DMS 273 (cell line): ENCODE data around the gene TUBA3E.
"Not testable (repeated sequence)": the region's sequence is repeated elsewhere in the genome, so short reads cannot be mapped to it uniquely, and the experiment has no call there.

Experiments
- DNase-seq: peaks from one replicate; lab custom pipeline; 2025; ENCODE audit not compliant: unreplicated experiment; lab: John Stamatoyannopoulos, UW

The TUBA3E gene

GRCh38 chr2:130165293-130166016 lies 32.8 kb downstream of the TUBA3E start:
- DNase-seq: no peak

- DNase-seq: no peak
Measured at GRCh38 chr2:130162968-130163367, 35.3 kb downstream of the TUBA3E start.

- not testable (repeated sequence) for DNase-seq
Measured at GRCh38 chr2:130162486-130162885, 35.8 kb downstream of the TUBA3E start.

GRCh38 chr2:130160838-130161705 lies 37.2 kb downstream of the TUBA3E start:
- DNase-seq: not testable (repeated sequence)

- no peak for DNase-seq
Measured at GRCh38 chr2:130160131-130160530, 38.1 kb downstream of the TUBA3E start.

- DNase-seq: not testable (repeated sequence)
Measured at GRCh38 chr2:130159376-130159775, 38.9 kb downstream of the TUBA3E start.

GRCh38 chr2:130158631-130159030 lies 39.6 kb downstream of the TUBA3E start:
- no peak for DNase-seq

GRCh38 chr2:130157825-130158514 lies 40.3 kb downstream of the TUBA3E start:
- DNase-seq: not testable (repeated sequence)

GRCh38 chr2:130157354-130157753 lies 40.9 kb downstream of the TUBA3E start:
- peak; percentile 61 for DNase-seq

GRCh38 chr2:130156624-130157004 lies 41.6 kb downstream of the TUBA3E start:
- no peak for DNase-seq

- DNase-seq: peak; percentile 87
Measured at GRCh38 chr2:130155956-130156623, 42.1 kb downstream of the TUBA3E start.

GRCh38 chr2:130154773-130155765 lies 43.2 kb downstream of the TUBA3E start:
- no peak for DNase-seq

- not testable (repeated sequence) for DNase-seq
Measured at GRCh38 chr2:130154423-130154770, 43.8 kb downstream of the TUBA3E start.

- DNase-seq: not testable (repeated sequence)
Measured at GRCh38 chr2:130153721-130154422, 44.4 kb downstream of the TUBA3E start.

GRCh38 chr2:130152816-130153595 lies 45.2 kb downstream of the TUBA3E start:
- no peak for DNase-seq

GRCh38 chr2:130152136-130152815 lies 46.0 kb downstream of the TUBA3E start:
- not testable (repeated sequence) for DNase-seq

- not testable (repeated sequence) for DNase-seq
Measured at GRCh38 chr2:130151145-130151512, 47.1 kb downstream of the TUBA3E start.
